WI38 (cell line): Measurements from ENCODE around the gene PER1.

Source experiments
- H3K4me3 ChIP-seq: 2 replicates; pipeline ENCODE4 v1.5.1; 2011; ENCODE audit warnings: low read depth, mild to moderate bottlenecking, control low read depth, low read length
- TF ChIP-seq, protein P1 (sequence below): IDR thresholded peaks from 2 replicates; pipeline ENCODE4 v1.5.1; 2012; ENCODE audit warnings: low read depth, mild to moderate bottlenecking, control low read depth, low read length

PER1 gene

GRCh38 chr17:8141741-8142140 is 10.5 kb downstream of the PER1 start:
- TF ChIP-seq, protein P1, sequence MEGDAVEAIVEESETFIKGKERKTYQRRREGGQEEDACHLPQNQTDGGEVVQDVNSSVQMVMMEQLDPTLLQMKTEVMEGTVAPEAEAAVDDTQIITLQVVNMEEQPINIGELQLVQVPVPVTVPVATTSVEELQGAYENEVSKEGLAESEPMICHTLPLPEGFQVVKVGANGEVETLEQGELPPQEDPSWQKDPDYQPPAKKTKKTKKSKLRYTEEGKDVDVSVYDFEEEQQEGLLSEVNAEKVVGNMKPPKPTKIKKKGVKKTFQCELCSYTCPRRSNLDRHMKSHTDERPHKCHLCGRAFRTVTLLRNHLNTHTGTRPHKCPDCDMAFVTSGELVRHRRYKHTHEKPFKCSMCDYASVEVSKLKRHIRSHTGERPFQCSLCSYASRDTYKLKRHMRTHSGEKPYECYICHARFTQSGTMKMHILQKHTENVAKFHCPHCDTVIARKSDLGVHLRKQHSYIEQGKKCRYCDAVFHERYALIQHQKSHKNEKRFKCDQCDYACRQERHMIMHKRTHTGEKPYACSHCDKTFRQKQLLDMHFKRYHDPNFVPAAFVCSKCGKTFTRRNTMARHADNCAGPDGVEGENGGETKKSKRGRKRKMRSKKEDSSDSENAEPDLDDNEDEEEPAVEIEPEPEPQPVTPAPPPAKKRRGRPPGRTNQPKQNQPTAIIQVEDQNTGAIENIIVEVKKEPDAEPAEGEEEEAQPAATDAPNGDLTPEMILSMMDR = no peak
- no peak overlapping the region for H3K4me3 ChIP-seq

- no peak overlapping the region for H3K4me3 ChIP-seq
- TF ChIP-seq, protein P1 = no peak
Measured at GRCh38 chr17:8141045-8141444, 11.2 kb downstream of the PER1 start.

DNA sequence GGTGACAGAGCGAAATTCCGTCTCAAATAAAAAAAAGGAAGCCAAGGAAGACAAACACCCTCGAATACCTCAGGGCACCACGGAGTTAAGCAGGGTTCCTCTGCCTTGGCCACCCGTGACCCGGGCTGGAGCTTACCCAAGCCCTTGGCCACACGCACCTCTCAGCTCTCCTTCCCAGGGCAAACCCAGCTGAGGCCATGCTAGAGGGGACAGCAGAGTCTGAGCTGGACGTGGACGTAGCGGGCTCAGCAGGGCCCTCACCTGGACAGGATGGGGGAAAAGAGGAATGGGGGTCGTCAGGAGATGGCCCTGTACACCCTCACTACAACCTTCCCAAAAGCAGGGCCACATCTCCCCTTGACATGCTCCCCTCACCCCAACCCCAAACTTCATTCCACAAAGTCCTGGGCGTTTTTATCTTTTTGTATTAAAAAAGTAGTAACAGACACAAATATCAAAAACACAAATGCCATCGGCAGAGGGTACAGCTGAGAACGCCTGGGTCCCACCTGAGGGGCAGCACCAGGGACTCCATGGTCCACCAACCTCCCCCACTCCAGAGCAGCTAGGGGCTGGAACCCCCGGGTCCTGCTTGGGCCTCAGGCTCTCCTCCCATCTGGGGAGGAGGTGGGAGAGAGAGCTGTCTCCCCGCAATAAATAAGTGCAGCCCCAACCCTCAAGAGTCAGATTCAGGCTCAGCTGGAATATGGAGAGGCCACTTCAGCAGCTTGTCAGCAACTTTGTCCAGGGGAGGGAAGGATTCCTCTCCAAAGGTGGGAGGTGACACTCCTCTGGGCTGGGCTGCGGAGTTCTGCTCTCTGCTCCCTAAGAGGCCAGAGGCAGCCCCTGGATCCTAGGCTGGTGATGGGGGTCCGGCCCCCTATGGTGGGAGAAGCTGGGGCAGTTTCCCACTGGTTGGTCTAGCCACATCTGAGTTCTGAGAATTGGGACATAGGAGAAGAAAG is 11.9 kb downstream of the PER1 start:
- TF ChIP-seq, protein P1 = no peak
- H3K4me3 ChIP-seq = no peak overlapping the region

DNA sequence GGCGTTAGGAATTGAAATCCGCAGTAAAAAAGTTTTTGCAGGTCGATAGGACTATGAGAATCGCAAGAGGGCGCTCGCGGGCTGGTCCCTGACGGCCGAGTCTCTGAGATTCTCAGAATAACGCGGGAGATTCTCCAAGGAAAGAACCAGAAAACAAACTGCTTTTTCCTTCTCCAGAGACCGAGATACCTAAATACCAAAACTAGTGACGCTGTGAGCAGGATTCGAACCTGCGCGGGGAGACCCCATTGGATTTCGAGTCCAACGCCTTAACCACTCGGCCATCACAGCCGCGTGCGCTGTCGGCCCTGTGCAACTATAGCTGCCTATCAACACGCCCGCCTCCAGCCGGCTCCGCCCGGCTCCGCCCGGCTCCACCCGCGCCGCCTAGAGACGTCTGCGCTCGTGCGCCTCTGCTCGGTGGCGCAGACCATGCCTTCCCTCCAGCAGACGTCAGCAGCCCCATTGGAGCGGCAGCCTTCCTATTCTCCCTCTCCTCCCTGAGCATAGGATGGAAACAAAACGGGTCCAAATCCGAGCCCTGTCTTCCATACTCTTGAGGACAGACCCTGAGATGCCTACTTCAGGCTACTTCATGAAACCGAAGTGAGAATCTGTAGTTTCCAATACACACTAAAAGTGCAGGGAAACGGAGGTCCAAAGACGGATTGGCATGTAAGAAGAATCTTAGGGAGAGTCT is 13.4 kb downstream of the PER1 start:
- TF ChIP-seq, protein P1 = peak; percentile 73
- H3K4me3 ChIP-seq = peak overlapping the region; percentile 58

- TF ChIP-seq, protein P1 = no peak
Measured at GRCh38 chr17:8138374-8138671, 13.9 kb downstream of the PER1 start.

GRCh38 chr17:8137645-8138373 is 14.4 kb downstream of the PER1 start:
- TF ChIP-seq, protein P1 = no peak
- H3K4me3 ChIP-seq = peak overlapping the region; percentile 58

More at GRCh38 chr17:8138374-8138671, 13.9 kb downstream of the PER1 start:
- H3K4me3 ChIP-seq = peak overlapping the region; percentile 58
